ENCODE measurements around the gene UGGT1. TPM values are rescaled to one million over a fixed set of nuclear protein-coding genes. Genes with fewer than 3 reads are reported as not detected.
"Not testable (repeated sequence)": the region's sequence is repeated elsewhere in the genome, so short reads cannot be mapped to it uniquely, and the experiment has no call there.

UGGT1 gene
- total RNA-seq, 1 donor from 2014 or later: 43.7 TPM

GRCh38 chr2:128208023-128208422 is 117.0 kb downstream of the UGGT1 start:
- Mint-ChIP-seq H3K4me1 (ENCODE audit: unreplicated experiment) (no peaks in the 10 kb centered on the region), H3K36me3 (ENCODE audit: unreplicated experiment) (no peaks in the 10 kb centered on the region), H3K27me3 (ENCODE audit: unreplicated experiment) (no peaks in the 10 kb centered on the region), H3K9me3 (ENCODE audit: unreplicated experiment) (peaks cover 9% of the 10 kb centered on the region), H3K4me3 (ENCODE audit: unreplicated experiment) (no peak overlapping the region), H3K27ac (ENCODE audit: unreplicated experiment) (no peak overlapping the region)
- no peak for DNase-seq (ENCODE audit: extremely low spot score, unreplicated experiment)
- TF ChIP-seq CTCF (IDR thresholded peaks at IDR 0.05): no peak

GRCh38 chr2:128208631-128209324 is 117.8 kb downstream of the UGGT1 start:
- not testable (repeated sequence) for H3K36me3 Mint-ChIP-seq (ENCODE audit: unreplicated experiment); H3K4me3 Mint-ChIP-seq (ENCODE audit: unreplicated experiment); H3K4me1 Mint-ChIP-seq (ENCODE audit: unreplicated experiment); DNase-seq (ENCODE audit: extremely low spot score, unreplicated experiment); H3K9me3 Mint-ChIP-seq (ENCODE audit: unreplicated experiment); H3K27me3 Mint-ChIP-seq (ENCODE audit: unreplicated experiment); H3K27ac Mint-ChIP-seq (ENCODE audit: unreplicated experiment)

- no peaks in the 10 kb centered on the region for H3K27me3 Mint-ChIP-seq (ENCODE audit: unreplicated experiment)
- H3K4me3 Mint-ChIP-seq (ENCODE audit: unreplicated experiment): no peak overlapping the region
- no peak for TF ChIP-seq CTCF (IDR thresholded peaks at IDR 0.05)
- no peaks in the 10 kb centered on the region for H3K36me3 Mint-ChIP-seq (ENCODE audit: unreplicated experiment)
- H3K9me3 Mint-ChIP-seq (ENCODE audit: unreplicated experiment): no peaks in the 10 kb centered on the region
- no peak for DNase-seq (ENCODE audit: extremely low spot score, unreplicated experiment)
- no peaks in the 10 kb centered on the region for H3K4me1 Mint-ChIP-seq (ENCODE audit: unreplicated experiment)
- no peak overlapping the region for H3K27ac Mint-ChIP-seq (ENCODE audit: unreplicated experiment)
Measured at GRCh38 chr2:128214251-128214650, 123.3 kb downstream of the UGGT1 start.

- no peak for DNase-seq (ENCODE audit: extremely low spot score, unreplicated experiment)
- H3K27ac Mint-ChIP-seq (ENCODE audit: unreplicated experiment): no peak overlapping the region
- H3K9me3 Mint-ChIP-seq (ENCODE audit: unreplicated experiment): no peaks in the 10 kb centered on the region
- H3K4me1 Mint-ChIP-seq (ENCODE audit: unreplicated experiment): no peaks in the 10 kb centered on the region
- no peaks in the 10 kb centered on the region for H3K36me3 Mint-ChIP-seq (ENCODE audit: unreplicated experiment)
- H3K27me3 Mint-ChIP-seq (ENCODE audit: unreplicated experiment): no peaks in the 10 kb centered on the region
- H3K4me3 Mint-ChIP-seq (ENCODE audit: unreplicated experiment): no peak overlapping the region
- no peak for TF ChIP-seq CTCF (IDR thresholded peaks at IDR 0.05)
Measured at GRCh38 chr2:128214866-128215460, 124.0 kb downstream of the UGGT1 start.

GRCh38 chr2:128215897-128216642 is 125.1 kb downstream of the UGGT1 start:
- Mint-ChIP-seq H3K4me1 (ENCODE audit: unreplicated experiment) (no peaks in the 10 kb centered on the region), H3K4me3 (ENCODE audit: unreplicated experiment) (no peak overlapping the region), H3K9me3 (ENCODE audit: unreplicated experiment) (no peaks in the 10 kb centered on the region), H3K36me3 (ENCODE audit: unreplicated experiment) (no peaks in the 10 kb centered on the region), H3K27me3 (ENCODE audit: unreplicated experiment) (no peaks in the 10 kb centered on the region), H3K27ac (ENCODE audit: unreplicated experiment) (no peak overlapping the region)
- TF ChIP-seq CTCF (IDR thresholded peaks at IDR 0.05): no peak
- DNase-seq (ENCODE audit: extremely low spot score, unreplicated experiment): no peak
